GM21526 (cell line): ENCODE measurements around the gene ADAMTS14.

Experiments used
- ATAC-seq: cut with Tn5 transposase; IDR thresholded peaks from one replicate; pipeline ENCODE4 v1.9.1; 2021; ENCODE audit warnings: moderate library complexity; ENCODE audit not compliant: unreplicated experiment, low FRiP score

Gene ADAMTS14

DNA sequence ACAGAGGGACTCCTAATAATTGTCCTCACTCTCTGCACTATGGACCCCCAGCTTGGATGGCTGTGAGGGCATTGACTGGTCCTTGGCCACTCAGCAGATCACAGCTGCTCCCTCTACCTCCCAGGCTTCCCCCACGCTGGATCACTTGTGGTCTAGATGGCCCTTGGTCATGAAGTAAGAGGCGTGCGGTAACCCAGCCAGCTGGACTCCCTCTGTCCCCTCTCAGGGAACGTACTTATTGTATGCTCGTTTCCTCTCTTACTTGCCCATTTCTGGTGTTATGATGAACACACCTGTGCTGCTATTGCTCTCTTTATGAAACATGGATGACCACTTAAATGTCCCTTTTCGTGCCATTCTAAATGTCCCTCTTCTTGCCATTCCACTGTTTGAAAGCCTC is 19.3 kb downstream of the ADAMTS14 start:
- ATAC-seq, result no peak

DNA sequence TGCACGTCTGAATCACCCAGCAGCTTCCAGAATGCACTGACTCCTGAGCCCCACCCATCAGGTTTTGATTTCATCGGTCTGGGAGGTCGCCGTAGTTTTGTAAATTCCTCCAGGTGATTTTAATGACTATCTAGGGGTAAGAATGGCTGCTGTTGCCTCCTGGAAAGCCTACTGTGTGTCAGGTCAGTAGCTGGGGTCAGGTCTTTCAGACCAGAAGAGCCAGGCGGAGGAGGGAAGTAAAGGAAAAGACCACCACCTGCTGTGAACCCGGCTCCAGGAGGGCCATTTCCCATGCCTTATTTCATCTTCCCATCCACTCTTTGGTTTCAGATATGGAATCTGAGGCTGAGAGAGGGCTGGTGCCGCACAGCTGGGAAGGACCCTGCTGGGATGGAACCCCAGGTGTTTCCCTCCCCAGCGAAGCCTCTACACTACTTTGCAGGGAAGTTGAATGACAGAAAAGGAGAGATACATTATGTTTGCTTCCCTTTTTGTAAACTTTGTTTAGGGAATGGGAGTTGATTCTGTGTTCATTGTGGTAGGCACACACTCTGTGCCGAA is 19.8 kb downstream of the ADAMTS14 start:
- ATAC-seq, result no peak

GRCh38 chr10:70693619-70694335 is 21.5 kb downstream of the ADAMTS14 start:
- no peak for ATAC-seq

GRCh38 chr10:70694418-70695141 is 22.3 kb downstream of the ADAMTS14 start:
- no peak for ATAC-seq

DNA sequence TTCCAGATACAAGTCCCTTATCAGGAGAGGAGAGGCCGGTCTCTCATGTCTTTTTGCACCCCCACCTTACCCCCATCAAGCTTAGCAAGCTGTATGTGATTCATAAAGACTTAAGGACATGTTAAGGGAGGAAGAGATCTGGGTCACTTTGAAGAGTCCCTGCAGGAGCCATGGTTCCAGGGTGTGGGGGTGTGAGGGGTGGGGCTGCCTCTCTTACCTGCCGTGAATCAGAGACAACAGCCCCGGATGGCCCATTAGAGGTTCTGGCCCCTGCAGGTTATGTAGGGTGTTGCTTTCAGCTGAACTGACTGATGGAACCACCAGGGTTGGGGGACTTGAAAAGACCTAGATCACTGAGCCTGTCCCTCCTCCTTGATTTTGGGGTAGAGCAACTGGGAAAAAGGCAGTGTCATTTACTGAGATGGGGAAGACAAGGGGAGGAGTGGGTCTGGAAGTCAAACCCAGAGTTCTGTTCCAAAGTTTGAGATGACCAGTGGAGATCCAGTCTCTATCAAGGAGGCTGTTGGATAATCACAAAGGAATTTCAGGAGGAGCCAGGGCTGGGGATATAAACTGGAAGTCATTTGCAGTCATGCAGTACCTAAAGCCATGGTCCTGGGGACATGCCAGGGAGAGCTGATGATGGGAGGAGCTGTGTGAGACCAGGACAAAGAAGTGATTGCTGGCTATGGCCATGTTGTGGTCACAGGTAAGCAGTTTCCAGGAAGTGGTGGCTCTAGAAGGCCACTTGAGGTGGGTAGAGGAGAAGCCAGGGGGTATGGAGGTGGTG is 23.1 kb downstream of the ADAMTS14 start:
- ATAC-seq, result no peak

DNA sequence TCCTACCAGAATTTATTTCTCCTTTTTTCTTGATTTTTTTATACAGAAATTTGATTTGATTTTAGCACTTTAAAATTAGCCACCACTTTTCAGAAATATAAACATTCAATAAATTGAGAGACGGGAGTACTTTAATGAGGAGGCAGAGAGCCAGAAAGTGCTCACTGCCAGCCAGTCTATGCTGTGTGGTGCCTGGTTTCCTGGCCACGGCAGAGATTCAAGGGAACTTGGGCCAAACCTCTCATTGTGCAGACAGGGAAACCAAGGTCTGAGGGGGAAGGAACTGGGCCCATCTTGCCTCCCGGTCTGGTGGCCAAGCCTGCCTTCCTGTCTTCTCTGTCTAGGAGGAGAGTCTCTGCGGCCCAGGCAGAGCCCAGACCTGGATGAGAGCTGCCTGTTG is 25.9 kb downstream of the ADAMTS14 start:
- no peak for ATAC-seq

DNA sequence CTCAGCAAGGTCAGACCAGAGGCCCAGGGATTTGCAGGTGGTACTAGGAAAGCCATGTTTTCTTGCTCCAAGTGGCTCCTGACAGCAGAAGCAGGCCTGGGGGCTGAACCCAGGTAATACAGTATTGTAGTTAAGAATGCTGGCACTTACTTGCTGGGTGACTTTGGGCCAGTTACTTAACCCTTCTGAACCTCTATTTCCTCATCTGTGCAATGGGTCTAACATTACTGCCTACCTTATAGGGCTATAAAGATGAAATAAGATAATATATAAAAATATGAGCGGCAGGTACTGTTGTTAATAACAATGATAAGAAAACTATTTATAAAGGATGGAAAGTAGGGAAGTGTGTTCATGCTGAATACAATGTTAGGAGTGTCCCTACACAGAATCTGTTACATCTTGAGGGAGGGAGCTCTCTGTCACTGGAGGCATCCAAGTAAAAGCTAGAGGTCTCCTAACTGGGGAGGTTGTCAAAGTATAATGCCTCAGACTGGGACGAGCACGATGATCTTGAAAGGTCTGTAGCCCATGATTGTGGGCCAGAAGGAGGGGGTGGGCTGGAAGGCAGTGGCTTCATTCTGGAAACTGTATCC is 26.9 kb downstream of the ADAMTS14 start:
- ATAC-seq, result no peak

- ATAC-seq, result no peak
Observed at GRCh38 chr10:70699659-70700174, 27.4 kb downstream of the ADAMTS14 start.

DNA sequence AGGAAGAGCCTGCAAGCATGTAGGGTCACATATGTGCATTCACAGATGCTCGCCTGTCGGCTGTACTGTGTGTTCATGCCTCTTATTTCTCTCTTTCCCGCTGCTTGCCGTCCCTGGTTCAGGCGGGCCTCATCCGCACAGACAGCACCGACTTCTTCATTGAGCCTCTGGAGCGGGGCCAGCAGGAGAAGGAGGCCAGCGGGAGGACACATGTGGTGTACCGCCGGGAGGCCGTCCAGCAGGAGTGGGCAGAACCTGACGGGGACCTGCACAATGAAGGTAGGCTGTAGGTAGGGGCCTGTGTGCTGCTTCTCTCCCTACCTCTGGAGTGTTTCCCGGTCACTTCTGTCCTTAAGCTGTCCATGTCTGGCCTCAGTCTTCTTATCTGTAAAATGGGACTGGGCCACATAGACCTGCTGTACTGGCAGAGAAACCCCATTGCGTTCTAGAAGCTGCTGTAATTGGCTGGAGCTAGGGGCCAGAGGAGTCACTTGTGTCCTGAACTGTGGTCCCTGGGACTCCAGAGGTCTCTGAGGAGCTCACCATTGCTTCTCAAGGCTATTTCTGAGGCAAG is 30.0 kb downstream of the ADAMTS14 start:
- ATAC-seq, result no peak

- ATAC-seq, result no peak
Observed at GRCh38 chr10:70704211-70704610, 31.9 kb downstream of the ADAMTS14 start.

DNA sequence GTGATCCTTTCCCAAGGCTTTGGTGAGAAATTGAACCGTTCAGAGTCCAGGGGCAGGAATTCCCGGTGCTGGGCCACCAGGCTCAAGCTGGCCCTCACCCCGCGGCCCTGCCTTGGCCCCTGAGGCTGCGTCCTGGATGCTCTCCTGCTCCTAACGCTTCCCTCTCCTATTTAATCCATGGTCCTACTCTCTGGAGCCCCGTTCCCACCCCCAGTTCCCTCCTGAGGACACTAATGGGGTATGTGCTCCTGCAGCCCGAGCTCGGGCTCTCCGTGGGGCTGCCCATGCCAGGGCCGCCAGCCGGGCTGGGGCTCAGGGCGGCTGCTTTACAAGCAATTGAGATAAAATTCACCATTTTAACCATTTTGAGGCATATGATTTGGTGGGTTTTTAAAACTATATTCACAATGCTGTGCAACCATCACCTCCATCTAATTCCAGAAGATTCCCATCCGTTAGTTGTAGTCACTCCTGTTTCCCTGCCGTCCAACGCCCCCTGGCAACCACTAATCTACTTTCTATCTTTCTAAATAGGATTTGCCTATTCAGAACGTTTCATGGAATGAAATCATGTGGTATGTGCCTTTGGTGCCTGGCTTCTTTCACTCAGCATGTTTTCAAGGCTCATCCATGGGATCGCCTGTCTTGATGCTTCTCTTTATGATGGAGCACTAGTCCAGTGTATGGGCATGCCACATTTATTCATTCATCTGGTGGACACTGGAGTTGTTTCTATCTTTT is 33.0 kb downstream of the ADAMTS14 start:
- no peak for ATAC-seq

DNA sequence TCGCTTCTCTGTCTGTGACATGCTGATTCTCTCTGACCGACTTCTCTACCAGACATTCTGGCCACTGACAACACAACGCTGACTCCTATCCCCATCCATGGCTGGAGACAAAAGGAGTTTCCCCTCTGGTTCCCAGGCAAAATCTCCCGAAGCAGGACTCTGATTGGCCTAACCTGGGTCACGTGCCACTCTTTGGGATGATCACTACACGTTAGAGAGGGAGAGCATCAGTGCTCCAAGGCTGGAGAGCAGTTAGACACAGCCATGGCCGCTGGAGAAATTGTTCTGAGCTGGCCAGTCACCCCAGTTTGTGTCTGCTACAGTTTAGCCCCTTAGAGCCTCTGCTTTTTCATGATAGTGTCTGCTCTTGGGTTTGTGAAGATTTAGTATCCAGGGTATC is 38.9 kb downstream of the ADAMTS14 start:
- ATAC-seq, result no peak

DNA sequence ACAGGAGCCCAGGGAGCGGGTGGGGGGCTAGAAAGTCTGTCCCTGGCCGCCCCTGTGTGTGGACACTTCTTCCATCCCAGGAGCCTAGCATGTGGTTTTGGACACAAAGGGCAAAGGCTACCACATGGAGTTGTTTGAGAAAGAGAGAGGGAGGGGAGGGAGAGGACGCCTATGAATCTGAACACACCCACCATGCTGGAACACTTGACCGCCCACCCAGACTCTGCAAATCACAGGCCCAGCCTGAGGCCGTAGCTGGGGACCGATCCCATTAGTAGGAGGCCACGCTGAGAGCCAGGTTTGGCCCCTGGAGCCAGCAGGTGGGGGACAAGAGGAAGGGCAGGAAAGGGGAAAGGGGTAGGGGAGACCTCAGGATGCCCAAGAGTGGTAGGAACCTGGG is 39.6 kb downstream of the ADAMTS14 start:
- ATAC-seq, result no peak

GRCh38 chr10:70714245-70714644 is 41.9 kb downstream of the ADAMTS14 start:
- ATAC-seq, result no peak

GRCh38 chr10:70714951-70715350 is 42.6 kb downstream of the ADAMTS14 start:
- ATAC-seq, result no peak

- ATAC-seq, result no peak
Observed at GRCh38 chr10:70715853-70716795, 43.8 kb downstream of the ADAMTS14 start.

- no peak for ATAC-seq
Observed at GRCh38 chr10:70722820-70723424, 50.6 kb downstream of the ADAMTS14 start.

GRCh38 chr10:70723771-70724170 is 51.5 kb downstream of the ADAMTS14 start:
- no peak for ATAC-seq
